GM10266 (cell line): Measurements from ENCODE around the gene LMF2.

Experiments
- DNase-seq: peaks from one replicate; pipeline ENCODE4 v3.0.0; 2012; ENCODE audit errors: extremely low spot score
- TF ChIP-seq, protein P1 (sequence below): IDR thresholded peaks from 2 replicates; pipeline ENCODE4 v1.5.1; 2012; ENCODE audit warnings: mild to moderate bottlenecking, low read depth; ENCODE audit not compliant: control insufficient read depth, insufficient read depth; ENCODE audit errors: missing control alignments

The LMF2 gene

DNA sequence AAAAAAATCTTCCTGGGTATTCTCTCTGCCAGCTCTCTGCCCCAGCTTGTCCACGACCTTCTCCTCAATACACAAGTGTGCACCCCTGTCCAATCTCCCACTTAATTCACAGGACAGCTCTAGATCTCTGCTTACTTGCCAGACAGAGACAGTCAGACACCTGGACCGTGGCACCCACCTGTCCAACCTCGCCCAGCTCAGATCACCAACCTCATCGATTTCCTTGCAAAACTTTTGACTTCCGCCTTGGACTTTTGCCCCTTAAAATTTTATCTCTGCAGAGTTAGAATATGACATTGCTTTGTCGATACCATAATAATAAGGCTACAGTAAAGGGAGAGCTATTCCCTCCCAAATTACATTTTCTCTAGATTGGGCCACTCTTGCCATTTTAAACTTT lies 10.4 kb downstream of the LMF2 start:
- no peak for DNase-seq
- TF ChIP-seq, protein P1, sequence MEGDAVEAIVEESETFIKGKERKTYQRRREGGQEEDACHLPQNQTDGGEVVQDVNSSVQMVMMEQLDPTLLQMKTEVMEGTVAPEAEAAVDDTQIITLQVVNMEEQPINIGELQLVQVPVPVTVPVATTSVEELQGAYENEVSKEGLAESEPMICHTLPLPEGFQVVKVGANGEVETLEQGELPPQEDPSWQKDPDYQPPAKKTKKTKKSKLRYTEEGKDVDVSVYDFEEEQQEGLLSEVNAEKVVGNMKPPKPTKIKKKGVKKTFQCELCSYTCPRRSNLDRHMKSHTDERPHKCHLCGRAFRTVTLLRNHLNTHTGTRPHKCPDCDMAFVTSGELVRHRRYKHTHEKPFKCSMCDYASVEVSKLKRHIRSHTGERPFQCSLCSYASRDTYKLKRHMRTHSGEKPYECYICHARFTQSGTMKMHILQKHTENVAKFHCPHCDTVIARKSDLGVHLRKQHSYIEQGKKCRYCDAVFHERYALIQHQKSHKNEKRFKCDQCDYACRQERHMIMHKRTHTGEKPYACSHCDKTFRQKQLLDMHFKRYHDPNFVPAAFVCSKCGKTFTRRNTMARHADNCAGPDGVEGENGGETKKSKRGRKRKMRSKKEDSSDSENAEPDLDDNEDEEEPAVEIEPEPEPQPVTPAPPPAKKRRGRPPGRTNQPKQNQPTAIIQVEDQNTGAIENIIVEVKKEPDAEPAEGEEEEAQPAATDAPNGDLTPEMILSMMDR, result no peak

DNA sequence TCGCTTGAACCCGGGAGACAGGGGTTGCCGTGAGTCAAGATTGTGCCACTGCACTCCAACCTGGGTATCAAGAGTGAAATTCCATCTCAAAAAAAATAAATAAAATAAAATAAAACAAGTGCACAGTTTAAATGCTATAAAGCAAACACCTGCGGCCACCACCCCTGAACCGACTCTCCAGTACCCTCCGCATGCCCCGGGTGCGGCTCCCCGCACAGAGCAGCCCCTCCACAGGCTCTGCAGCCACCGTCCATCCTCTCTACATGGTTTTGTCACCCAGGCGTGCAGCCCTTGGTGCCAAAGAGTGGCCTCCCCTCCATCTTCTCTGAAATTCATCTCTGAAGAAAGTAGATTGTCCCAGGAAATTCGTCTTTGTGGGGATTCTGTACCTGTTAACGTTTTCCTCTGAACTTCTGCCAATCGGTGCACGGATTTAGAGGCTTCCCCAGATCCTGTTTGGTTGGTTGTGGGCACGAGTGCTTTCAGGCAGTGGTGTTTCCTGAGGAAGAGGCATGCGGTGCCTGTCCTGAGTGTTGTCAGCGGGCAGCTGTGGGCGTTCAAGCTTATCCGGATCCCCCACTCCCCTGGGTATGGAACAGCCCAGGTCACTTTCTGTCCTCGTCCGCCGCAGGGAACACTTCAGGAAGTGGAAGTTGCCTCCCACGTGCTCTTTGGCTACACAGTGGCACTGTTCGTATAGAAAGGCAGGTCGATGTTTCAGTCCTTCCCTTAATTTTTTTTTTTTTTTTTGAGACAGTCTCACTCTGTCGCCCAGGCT lies 16.8 kb downstream of the LMF2 start:
- DNase-seq, result no peak
- TF ChIP-seq, protein P1, result no peak

DNA sequence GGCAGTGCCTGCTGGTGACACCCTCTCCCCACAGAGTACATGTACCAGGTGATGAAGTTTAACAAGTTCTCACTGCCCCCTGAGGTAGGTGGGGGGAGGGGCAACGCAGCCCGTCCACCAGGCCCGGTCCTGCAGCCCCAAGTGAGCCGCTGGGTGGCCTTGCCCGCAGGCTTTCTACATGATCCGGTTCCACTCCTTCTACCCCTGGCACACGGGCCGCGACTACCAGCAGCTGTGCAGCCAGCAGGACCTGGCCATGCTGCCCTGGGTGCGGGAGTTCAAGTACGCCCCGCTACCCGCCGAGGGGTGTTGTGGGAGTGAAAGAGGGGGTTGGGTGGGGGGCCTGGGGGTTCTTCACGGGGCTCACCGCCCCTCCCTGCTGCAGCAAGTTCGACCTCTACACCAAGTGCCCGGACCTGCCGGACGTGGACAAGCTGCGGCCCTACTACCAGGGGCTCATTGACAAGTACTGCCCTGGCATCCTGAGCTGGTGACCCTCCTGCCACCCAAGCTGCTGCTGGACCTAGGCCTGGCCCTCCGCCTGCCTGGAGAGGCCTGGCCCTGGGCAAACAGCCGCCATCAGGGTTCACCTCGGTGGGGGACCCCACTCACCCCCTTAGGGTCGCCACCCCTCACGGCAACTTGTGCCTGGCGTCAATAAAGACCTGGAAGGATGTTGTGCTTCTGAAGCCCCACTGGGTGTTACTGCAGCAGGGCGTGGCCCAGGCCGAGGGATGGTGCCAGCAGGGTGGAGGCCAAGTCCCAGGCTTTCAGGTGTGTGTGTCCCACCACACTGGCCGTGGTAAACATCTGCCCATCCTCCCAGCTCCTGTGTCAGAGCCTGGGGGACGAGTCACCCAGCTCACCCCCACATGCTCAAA lies 17.9 kb downstream of the LMF2 start:
- no peak for DNase-seq
- TF ChIP-seq, protein P1, result no peak

DNA sequence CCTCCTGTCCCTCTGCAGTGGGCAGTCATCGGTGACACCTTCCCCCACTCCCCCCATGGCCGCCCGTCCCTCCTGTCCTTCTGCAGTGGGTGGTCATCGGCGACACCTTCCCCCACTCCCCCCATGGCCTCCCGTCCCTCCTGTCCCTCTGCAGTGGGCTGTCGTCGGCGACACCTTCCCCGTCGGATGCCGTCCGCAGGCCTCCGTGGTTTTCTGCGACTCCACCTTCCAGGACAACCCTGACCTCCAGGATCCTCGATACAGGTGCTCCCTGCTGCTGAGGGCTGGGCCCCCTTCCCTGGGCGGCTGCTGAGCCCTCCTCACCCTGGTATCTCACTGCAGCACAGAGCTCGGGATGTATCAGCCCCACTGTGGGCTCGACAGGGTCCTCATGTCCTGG lies 18.6 kb downstream of the LMF2 start:
- TF ChIP-seq, protein P1, result no peak
- DNase-seq, result no peak

DNA sequence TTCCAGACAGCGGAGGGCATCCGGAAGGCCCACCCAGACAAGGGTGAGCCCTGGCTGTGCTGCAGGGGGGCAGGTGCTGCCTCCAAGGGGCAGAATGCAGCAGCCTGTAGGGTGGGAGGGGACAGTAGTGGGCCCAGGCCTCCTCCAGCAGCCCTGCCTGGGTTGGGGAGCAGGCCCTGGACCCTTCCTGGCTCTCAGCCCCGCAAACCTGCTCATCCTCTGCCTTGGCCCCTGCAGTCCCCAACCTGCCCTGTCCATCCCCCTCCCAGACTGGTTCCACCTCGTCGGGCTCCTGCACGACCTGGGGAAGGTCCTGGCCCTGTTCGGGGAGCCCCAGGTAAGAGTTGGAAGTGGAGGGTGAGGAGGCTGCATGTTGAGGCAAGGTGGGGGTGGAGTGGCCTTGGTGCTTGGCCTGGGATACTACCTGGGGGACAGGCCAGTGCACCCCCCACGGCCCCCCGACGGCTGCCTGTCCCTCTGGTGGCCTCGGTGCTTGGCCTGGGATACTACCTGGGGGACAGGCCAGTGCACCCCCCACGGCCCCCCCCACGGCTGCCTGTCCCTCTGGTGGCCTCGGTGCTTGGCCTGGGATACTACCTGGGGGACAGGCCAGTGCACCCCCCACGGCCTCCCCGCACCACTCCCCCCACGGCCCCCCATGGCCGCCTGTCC lies 19.4 kb downstream of the LMF2 start:
- no peak for DNase-seq
- TF ChIP-seq, protein P1, result no peak

DNA sequence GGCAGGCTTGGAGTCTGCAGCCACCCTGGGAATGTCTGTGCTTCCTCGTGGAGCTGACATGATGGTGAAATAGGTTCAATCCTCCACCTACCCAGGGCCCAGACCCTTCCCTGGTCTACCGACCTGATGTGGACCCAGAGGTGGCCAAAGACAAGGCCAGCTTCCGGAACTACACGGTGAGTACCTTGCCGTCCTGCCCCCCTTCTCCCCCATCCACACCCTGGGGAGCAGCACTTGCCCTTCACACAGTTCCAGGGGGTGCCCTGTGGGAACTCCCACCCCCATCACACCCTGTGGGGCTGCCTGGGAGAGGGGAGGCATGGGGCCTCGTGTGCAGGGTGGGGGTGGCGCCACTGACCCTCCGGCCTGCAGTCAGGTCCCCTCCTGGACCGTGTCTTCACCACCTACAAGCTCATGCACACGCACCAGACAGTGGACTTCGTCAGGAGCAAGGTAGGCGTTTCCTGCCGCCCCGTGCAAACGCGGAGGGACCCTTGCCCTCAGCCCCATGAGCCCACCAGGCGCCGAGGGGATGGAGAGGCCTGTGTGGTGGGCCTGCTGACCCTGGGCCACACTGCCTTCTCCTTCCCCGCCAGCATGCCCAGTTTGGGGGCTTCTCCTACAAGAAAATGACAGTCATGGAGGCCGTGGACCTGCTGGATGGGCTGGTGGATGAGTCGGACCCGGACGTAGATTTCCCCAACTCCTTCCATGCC lies 20.1 kb downstream of the LMF2 start:
- no peak for DNase-seq
- TF ChIP-seq, protein P1, result no peak
